GM19043 (cell line): Measurements from ENCODE around the gene SLCO3A1.

Experiments used
- ATAC-seq: cut with Tn5 transposase; IDR thresholded peaks from one replicate; pipeline ENCODE4 v1.9.1; 2021; ENCODE audit warnings: low read depth; ENCODE audit not compliant: unreplicated experiment

Gene SLCO3A1

DNA sequence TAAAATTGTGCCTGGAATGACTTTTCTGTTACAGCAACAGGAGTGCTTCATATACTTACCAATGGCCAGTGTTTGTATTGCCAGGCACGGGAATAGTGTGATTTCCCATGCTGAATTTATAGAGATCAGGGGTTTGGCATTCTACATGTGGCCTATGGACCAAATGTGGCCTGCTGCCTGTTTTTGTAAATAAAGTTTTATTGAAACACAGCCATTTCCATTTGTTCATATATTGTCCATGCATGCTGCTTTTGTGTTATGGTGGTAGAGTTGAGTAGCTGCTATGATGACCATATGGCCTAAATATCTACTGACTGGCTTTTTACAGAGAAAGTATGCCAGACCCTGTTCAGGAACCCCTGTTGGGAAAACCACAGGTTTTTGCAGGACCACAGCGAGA is 55.6 kb downstream of the SLCO3A1 start:
- no peak for ATAC-seq

DNA sequence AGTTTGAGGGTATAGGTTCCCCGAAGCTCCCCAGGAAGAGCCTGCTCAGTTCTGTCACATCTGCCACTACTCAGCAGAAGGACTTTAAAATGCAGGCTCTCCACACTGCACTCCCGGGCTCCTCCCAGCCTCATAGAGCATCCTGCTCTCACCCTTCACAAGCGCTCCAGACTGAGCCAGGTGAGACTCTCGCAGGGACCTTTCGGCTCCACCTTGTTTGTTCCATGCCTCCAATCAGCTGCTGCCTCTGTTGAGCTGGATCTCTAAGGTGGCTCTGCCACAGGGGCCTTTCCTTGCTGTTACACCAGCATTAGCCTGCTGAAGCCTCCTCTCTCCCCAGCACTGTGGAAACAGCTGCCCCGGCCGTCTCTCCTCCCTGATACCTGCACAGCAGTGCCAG is 56.1 kb downstream of the SLCO3A1 start:
- no peak for ATAC-seq

DNA sequence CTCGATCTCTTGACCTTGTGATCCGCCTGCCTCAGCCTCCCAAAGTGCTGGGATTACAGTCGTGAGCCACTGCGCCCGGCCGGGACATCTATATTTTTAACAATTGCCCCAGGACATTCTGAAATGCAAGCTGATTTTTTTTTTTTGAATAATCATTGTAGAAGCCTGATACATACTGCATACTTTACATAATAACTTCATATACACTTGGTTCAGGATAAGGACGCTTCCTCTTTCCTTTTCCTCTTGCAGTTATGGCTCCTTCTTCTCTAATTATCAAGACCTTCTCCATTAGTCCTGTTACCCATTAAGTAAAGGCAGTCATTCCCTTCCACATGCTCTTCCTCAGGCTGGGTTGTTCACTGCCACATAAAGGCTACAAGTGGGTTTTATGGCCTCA is 58.3 kb downstream of the SLCO3A1 start:
- ATAC-seq = no peak

DNA sequence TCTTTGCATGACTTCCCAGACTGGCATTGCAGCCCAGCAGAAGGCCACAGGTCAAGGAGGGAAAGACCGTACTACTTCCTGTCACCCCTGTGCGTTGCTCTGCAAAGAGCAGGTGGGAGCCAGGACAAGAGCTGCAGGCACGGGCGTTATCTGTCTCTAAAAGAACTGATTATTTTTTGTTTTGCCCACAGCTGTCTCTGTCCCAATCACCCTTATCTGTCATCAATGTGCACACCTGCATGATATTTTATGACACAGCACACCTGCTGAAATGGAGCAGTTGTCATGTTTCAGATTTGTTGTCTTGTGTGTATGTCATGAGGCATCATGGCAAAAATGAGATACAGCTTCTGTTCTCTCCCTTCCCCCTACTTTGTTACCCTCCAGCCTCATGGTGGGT is 58.8 kb downstream of the SLCO3A1 start:
- no peak for ATAC-seq

DNA sequence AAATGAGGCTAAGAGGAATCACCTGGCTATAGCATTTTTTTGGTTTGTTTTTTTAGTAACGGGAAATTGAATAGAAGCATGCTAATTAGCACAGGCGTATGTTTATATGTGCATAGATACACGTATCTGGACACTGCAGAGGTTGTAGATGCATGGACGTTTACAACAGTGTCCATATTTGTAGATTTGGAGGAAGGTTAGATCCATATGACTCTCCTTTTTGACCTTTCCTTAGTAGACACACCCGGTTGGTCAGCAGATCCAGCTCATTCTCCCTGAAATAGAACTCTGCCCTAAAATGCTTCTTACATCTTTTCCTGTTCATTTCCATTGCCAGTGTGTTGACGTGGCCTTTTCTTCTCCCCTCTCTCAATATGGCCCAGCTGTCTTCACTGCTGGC is 60.1 kb downstream of the SLCO3A1 start:
- ATAC-seq = no peak

DNA sequence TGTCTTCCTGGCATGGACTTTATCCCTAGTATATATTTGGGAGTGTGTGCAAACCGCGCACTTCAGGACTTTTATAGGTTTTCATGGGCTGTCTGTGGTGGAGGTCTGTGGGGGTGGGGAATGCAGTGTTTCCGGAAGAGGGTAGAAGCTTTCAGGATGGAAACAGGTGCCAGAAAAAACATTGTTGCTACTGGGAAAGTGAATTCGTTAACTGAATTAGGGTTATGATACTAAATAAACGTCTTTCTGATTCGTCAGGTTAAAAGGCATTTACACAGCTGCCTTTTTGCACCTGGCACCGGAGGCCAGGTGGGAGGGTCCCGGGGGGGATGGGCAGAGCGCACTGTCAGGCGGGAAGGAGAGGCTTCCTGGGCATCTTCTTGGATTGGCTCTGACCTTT is 62.1 kb downstream of the SLCO3A1 start:
- ATAC-seq = no peak

DNA sequence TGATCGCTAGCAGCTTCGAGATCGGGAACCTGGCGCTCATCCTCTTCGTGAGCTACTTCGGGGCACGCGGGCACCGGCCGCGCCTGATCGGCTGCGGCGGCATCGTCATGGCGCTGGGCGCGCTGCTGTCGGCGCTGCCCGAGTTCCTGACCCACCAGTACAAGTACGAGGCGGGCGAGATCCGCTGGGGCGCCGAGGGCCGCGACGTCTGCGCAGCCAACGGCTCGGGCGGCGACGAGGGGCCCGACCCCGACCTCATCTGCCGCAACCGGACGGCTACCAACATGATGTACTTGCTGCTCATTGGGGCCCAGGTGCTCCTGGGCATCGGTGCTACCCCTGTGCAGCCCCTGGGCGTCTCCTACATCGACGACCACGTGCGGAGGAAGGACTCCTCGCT is 62.5 kb downstream of the SLCO3A1 start:
- ATAC-seq = no peak

DNA sequence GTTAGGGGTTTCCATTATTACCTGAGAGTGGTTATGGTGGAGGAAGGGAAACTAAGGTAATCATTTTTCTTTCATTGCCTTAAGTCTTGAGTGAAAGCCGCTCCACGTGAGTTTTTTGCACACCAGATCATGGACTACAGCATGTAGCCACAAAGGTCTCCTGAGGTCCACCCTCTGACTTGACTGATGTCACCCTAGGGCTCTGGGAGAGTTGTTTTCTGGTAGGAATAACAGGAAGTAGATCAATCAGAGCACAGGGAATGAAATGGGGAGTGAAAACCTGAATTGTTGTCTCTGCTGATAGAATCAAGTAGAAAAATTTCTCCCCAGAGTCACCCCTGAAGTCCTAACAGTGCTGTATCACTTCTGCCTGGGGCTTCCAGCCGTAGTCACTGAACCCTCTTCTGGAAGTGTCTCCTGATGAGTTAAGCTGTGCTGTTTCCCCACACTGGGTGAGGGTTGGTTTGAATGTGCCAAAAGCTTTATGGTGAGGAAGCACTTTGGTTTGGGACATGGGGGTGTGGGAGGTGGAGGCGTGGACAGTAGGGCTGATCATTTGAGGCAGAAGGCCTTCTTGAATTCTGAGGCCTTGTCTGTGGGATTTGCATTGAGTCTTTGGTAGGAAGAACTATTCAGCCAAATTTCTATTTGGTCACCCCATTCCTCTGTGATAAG is 64.3 kb downstream of the SLCO3A1 start:
- no peak for ATAC-seq

DNA sequence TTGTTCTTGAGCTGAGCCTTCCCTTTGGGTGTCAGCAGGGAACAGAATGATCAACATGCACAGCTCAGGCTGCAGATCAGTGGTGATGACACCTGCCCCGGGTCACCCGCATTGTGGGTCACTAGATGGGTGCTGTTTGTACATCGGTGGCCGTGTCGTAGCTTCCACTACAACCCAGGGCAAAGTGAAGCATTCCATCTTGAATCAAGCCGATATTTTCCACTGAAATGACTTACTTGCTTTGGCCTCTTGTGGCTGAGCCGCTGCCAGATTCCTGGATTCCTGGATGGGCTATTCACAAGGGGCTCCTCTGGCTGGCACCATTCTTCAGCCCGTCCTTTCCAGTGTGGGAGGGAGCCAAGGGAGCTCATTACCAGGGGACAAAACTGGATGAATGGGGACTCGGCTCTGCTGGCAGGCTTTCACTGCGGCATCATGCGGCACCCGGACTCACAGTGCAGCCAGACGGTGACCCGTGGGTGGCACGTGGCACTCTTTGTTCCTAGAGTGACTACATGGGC is 65.6 kb downstream of the SLCO3A1 start:
- no peak for ATAC-seq

DNA sequence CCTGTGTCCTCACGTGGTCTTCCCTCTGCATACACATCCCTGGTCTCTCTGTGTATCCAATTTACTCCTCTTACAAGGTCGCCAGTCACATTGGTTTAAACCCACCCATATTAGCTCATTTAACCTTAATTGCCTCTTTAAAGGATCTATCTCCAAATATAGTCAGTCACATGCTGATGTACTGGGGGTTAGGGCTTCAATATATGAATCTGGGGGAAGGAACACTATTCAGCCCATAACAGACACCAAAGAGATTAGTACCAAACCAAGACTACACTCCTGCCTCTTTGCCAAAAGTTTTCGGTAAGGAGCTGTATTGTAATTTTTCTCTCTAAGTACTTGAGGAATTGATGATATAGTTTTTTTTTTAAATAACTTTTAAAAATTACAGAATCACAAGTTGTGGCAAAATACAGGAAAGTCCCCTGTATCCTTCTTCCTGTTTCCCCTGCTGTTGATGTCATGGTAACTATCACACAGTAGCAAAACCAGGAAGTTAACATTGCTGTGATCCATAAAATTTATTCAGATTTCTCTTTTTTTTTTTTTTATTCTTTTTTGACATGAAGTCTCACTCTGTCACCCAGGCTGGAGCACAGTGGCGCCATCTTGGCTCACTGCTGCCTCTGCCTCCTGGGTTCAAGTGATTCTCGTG is 67.8 kb downstream of the SLCO3A1 start:
- no peak for ATAC-seq

DNA sequence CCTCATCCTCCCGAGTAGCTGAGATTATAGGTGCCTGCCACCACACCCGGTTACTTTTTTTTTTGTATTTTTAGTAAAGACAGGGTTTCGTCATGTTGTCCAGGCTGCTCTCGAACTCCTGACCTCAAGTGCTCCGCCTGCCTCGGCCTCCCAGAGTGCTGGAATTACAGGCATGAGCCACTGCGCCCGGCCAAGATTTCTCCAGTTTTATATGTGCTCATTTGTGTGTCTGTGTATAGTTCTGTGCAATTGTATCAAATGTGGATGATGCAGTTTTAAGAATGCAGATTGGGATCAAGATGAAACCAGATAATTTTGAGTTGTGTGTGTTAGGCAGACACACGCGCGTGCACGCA is 68.3 kb downstream of the SLCO3A1 start:
- ATAC-seq = no peak

DNA sequence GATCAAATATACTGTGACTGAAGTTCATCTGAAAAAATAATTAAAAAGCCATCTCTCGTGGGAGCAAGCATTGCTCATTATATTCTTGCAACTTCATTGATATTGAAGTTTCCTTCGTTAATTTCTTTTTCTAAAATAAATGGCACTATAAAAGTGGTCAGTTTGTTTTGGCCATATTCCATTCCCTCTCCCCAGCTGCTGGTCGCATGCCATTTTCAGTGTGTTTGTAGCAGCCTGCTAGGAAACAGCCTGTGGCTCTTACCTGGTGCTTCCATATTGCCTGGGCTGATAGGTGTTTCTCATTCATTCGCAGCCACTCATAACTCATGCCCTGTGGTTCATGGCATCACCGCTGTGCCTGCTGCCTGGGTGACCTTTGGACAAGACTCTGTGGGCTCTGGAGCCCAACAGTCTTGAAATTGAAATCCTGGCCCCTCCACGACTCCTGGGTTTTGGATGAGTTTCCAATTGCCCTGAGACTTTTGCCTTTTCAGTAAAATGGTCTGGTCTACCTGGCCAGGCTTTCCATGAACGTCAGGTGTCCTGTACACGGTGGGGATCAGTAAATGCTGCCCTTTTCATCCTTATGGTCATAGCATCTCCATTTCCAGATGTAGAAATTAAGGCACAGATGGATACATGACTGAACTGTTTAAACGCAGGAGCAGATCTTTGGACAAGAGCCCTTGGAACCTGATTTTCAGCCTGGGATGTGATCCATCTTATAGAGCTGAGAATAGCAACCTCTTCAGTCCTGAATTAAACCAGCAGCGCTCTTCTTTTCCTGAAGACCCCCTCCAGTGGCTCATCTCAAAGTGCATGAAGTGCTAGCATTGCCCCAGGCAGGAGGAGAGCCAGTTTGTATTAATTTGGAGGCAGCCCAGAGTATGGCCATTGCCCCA is 69.4 kb downstream of the SLCO3A1 start:
- ATAC-seq = no peak

DNA sequence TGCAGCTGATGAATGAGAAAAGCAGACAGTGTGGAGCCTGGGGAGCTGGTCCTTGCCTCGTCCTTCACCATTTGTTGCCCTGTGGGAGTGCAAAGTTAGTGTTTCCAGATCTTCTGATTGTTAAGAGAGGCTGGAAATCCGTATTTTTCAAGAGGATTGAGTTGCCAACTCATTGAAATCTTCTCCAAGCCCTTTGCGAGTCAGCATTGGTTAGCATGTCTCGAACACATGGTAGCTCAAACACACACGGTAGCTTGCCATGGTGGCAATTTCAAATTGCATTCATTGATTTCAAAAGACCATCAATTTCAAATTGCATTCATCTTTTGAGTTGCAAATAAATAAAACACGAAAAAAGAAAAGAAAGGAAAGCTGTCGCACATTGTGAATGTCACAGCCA is 70.7 kb downstream of the SLCO3A1 start:
- no peak for ATAC-seq

DNA sequence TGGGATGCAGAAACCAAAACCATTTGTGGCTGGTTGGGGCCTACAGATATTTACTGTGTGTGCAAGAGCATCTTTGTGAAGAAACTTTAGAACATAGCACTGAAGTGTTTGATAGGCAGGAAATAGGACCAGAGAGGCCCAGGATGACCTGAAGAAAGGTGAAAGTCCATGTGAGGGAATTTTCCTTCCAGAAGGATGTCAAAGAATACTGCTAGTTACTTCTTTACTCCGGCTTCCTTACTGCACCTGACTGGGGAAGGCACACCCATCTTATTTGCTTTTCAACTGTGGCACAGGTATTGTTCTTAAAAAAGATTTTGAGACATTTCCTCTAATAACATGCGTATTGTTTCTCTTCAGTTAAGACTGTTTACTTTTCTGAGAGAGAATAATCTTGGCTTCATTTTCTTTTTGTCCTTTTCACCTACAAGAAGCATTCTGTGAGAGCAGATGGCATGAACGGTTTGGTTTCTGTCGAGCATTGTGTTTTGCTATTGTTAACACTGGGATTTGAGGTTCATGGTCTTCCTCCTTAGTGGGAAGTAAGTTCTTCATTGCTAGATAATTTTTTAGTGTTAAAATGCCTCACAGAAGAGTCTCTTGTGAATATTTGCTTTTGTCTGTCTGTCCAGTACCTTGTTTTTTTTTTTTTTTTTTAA is 71.5 kb downstream of the SLCO3A1 start:
- ATAC-seq = no peak

DNA sequence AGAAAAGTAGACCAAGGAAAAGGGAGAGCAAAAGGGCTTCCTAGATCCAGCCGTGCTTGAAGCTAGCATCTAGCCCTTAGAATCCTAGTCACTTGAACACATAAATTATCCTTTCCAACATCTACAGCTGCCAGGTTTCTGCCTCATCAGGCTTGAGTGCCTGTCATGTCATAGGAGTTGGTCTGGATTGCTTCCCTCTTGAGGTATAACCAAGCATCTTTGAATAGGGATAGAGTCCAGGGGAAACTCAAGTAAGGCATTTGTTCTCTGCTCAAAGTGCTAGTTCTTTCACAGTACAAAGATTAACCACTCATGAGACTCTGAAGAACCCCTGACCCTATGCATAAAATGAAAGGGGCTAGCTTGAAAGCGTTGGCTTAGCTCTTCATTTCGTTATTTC is 72.3 kb downstream of the SLCO3A1 start:
- no peak for ATAC-seq

DNA sequence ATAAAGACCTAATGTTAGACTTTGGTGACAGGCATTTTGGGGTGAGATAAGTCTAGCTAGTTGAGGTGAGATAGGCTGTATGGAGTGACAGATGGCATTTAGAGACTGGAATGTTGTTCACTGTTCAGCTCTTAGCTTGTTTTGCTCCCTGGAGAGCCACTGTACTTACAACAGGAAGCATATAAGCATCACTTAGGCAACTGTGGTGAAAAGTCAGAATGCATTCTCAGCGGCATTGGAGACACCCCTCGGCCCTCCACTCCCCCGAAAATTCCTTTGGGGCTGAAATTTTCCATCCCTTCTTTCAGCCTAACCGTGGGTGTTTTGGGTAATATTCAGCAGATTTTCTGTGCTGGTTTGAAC is 73.4 kb downstream of the SLCO3A1 start:
- no peak for ATAC-seq

DNA sequence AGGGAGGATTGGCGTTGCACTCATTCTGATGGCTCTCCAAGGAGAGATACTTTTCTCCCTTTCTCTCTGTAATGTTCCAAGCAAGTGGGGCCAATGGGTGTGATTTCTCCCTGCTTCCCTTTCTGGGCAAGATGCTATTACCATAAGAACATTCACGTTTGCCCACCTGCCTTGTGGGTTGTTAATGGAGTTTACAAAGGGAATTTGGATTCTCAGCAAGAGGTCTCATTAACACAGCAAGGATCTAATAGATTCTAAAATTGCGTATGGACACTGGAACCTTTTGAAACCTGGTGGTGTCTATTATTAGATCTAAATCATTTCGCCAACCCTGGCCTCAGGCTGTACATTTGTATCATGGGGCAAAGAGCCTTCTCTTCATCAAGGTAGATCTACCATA is 74.1 kb downstream of the SLCO3A1 start:
- no peak for ATAC-seq

DNA sequence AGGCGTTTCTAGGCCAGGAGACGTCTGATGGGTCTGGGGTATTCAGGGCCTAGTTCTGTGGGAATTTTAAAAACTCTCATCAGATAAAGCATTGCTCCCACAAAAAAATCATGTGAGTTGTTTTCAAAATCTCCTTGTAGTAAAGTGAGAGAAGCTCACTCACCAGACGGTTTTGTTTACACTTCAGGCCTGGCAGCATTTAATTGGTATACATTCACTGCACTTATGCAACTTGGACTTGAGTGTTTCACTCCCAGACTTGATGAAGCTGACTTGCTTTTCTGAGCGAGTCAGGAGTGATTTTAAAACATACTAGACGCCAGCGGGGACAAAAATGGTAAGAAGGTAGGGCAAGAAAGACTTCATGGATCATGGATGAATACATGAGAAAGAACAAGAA is 75.2 kb downstream of the SLCO3A1 start:
- no peak for ATAC-seq

DNA sequence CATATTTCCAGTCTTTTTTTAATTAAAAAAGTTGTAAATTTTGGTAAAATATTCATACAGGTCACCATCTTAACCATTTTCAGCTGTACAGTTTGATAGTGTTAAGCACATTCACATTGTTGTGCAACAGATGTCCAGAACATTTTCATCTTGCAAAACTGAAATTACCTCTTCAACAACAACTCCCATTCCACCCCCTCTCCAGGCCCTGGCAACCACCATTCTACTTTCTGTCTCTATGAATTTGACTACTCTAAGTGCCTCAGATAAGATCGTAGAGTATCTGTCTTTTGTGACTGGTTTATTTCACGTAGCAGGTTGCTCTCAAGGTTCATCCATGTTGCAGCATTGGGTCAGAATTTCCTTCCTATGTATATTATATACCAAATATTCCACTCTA is 76.0 kb downstream of the SLCO3A1 start:
- ATAC-seq = no peak

DNA sequence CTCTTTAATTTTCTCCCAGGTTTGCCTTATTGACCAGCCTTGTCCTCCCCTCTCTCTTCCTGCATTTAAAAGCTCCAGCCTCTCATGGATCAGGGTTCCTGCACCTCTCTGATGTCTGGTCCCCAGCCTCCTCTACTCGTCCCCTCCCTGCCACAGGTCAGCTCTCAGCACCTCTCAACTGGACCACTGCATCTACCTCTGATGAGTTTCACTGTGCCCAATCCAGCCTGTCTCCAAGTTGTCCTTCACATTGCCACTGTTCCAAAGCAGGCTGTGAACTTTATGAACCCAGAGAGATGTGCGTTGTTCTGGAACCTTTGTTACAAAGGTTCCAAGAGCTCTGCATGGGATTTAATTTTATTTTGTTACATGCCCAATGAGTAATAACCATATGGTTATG is 76.6 kb downstream of the SLCO3A1 start:
- ATAC-seq = no peak

DNA sequence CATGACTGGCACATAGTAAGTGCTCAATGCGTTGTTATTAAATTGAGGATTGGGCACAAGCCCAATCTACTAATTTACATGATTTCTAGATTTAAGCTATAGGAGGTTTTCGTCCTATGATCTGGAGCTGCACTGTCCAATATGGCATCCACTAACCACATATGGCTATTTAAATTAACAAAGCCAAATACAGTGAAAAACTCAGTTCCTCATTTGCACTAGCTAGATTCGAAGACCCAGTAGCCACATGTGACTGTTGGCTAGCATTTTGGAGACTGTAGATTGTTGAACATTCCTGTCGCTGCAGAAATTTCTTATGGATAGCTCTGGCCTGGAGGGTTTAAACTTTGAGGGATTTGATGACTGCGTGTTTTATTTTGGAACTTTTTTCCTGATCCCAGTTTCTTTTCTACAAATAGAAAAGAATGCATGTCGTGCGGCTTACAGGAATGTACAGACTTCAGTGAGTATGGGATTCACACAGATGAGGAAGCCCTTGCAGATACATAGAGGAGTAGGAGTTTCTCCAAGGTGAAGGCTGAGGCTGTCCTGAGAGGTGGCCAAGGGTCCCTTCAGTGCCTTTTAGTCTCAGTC is 82.8 kb downstream of the SLCO3A1 start:
- ATAC-seq = no peak
